ENCODE data around the gene CTDSPL. TPM values are rescaled to one million over a fixed set of nuclear protein-coding genes. Genes with fewer than 3 reads are reported as not detected.

The CTDSPL gene
- total RNA-seq, 1 experiment from 2014 or later: 16.6 TPM

DNA sequence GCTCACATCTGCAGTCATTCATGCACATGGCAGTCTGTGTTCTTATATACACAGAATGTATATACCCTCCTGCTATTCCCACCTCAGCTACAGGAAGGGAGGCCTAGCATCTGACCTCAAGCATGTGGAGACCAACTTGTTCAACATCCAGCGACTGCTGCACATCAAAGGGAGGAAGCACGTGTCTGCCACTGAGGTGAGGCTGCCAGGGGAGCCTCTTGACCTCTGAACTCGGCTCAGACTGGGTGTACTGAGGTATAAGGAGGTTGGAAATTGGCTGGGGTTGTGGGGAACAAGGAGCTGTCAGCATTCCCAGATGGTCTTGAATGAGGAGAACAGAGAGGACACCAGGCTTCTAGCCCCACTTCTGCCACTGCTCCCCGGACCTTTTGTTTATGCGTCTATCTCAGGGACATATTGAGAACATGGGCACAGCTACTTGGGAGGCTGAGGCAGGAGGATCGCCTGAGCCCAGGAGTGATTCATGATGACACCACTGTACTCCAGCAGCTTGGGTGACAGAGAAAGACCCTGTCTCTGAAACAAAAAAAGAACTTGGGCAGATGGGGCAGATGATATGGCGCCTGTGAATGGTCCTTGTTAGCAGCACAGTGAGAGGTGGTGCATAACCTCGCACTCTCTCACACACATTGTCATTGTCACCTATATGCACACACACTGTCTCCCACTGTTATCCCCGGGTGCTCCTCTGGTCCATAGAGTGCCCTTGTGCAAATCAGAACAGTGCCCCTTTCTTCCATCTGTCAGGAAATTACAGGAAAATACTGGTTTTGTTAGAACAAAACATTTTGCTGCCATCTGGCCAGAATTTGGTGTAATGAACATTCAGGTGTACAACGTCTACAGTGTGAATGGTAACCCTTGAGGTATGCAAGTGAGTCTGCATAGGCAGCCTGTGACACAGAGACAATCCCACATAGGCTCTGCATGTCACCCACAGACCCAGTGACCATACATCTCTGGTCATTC is 134.3 kb downstream of the CTDSPL start:
- Histone ChIP-seq H3K4me1 (ENCODE audit: control insufficient read depth, insufficient read depth, low read length) (0 out of 2 replicates have a peak, but pooled peaks cover 7% of the 10 kb centered on the region), H3K36me3 (ENCODE audit: control insufficient read depth, insufficient read depth, low read length) (no peaks in the 10 kb centered on the region), H3K27ac (ENCODE audit: low read length) (no peak overlapping the region), H3K27me3 (ENCODE audit: control insufficient read depth, insufficient read depth, low read length) (no peaks in the 10 kb centered on the region), H3K9me3 (ENCODE audit: control insufficient read depth, insufficient read depth, low read depth, low read length) (no peaks in the 10 kb centered on the region), H3K4me3 (ENCODE audit: low read depth in 2 of 2, low read length in 2 of 2) (no peak overlapping the region)
- DNase-seq (ENCODE audit: low read depth, low spot score): no peak
- ChIA-PET POLR2A (no interaction called here), CTCF (interaction anchor here (0.5 to 1.1 kb wide), 3 partner anchors 22 to 141 kb away, joined by 4 to 6 read pairs (median 6); no protein-coding TSS in a partner anchor)
- TF ChIP-seq CTCF (IDR thresholded peaks at IDR 0.05) (no peak), POLR2AphosphoS5 (IDR thresholded peaks at IDR 0.05; ENCODE audit: low read depth, low read length) (no peak), SIN3A (IDR thresholded peaks at IDR 0.05; ENCODE audit: borderline replicate concordance, insufficient read depth, low read depth, low read length) (no peak), TCF7L2 (IDR thresholded peaks at IDR 0.05; ENCODE audit: low read depth, low read length) (no peak)
- TF ChIP-seq, protein P1, sequence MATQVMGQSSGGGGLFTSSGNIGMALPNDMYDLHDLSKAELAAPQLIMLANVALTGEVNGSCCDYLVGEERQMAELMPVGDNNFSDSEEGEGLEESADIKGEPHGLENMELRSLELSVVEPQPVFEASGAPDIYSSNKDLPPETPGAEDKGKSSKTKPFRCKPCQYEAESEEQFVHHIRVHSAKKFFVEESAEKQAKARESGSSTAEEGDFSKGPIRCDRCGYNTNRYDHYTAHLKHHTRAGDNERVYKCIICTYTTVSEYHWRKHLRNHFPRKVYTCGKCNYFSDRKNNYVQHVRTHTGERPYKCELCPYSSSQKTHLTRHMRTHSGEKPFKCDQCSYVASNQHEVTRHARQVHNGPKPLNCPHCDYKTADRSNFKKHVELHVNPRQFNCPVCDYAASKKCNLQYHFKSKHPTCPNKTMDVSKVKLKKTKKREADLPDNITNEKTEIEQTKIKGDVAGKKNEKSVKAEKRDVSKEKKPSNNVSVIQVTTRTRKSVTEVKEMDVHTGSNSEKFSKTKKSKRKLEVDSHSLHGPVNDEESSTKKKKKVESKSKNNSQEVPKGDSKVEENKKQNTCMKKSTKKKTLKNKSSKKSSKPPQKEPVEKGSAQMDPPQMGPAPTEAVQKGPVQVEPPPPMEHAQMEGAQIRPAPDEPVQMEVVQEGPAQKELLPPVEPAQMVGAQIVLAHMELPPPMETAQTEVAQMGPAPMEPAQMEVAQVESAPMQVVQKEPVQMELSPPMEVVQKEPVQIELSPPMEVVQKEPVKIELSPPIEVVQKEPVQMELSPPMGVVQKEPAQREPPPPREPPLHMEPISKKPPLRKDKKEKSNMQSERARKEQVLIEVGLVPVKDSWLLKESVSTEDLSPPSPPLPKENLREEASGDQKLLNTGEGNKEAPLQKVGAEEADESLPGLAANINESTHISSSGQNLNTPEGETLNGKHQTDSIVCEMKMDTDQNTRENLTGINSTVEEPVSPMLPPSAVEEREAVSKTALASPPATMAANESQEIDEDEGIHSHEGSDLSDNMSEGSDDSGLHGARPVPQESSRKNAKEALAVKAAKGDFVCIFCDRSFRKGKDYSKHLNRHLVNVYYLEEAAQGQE (IDR thresholded peaks at IDR 0.05; ENCODE audit: insufficient read depth in 1 of 2, low read depth in 2 of 2, low read length in 1 of 2): no peak
- BruUV-seq (replicated peaks): no TSS peak
- ATAC-seq: no peak
- intact Hi-C loops (cut with micrococcal nuclease; ENCODE audit: unreplicated experiment): no loop called here
- in situ Hi-C loops (cut with HindIII; ENCODE audit: low pct_unique_long_range_greater_than_20kb, low sequenced_read_pairs): no loop called here

- CTCF ChIA-PET: interaction anchor here (0.5 to 1.1 kb wide), 5 partner anchors 11 to 333 kb away, joined by 3 to 6 read pairs (median 4); no protein-coding TSS in a partner anchor
- no TSS peak for BruUV-seq (replicated peaks)
- in situ Hi-C loops (cut with HindIII; ENCODE audit: low pct_unique_long_range_greater_than_20kb, low sequenced_read_pairs): no loop called here
- no peaks in the 10 kb centered on the region for H3K9me3 ChIP-seq (ENCODE audit: control insufficient read depth, insufficient read depth, low read depth, low read length)
- H3K36me3 ChIP-seq (ENCODE audit: control insufficient read depth, insufficient read depth, low read length): no peaks in the 10 kb centered on the region
- POLR2A ChIA-PET: no interaction called here
- intact Hi-C loops (cut with micrococcal nuclease; ENCODE audit: unreplicated experiment): no loop called here
- DNase-seq (ENCODE audit: low read depth, low spot score): peak; percentile 76
- TF ChIP-seq SIN3A (IDR thresholded peaks at IDR 0.05; ENCODE audit: borderline replicate concordance, insufficient read depth, low read depth, low read length) (no peak), CTCF (IDR thresholded peaks at IDR 0.05) (peak; percentile 90), POLR2AphosphoS5 (IDR thresholded peaks at IDR 0.05; ENCODE audit: low read depth, low read length) (no peak), TCF7L2 (IDR thresholded peaks at IDR 0.05; ENCODE audit: low read depth, low read length) (no peak)
- TF ChIP-seq, protein P1 (IDR thresholded peaks at IDR 0.05; ENCODE audit: insufficient read depth in 1 of 2, low read depth in 2 of 2, low read length in 1 of 2): no peak
- H3K27me3 ChIP-seq (ENCODE audit: control insufficient read depth, insufficient read depth, low read length): no peaks in the 10 kb centered on the region
- H3K4me1 ChIP-seq (ENCODE audit: control insufficient read depth, insufficient read depth, low read length): 0 out of 2 replicates have a peak, but pooled peaks cover 7% of the 10 kb centered on the region
- no peak overlapping the region for H3K4me3 ChIP-seq (ENCODE audit: low read depth in 2 of 2, low read length in 2 of 2)
- peak; percentile 60; the same call in 1 of the 2 replicates for ATAC-seq
- H3K27ac ChIP-seq (ENCODE audit: low read length): no peak overlapping the region
These were observed 135.2 kb downstream of the CTDSPL start for GRCh38 chr3:37996785-37997301.
